HG02623 (cell line): ENCODE measurements around the gene TAT.
"Not testable (repeated sequence)": the region's sequence is repeated elsewhere in the genome, so short reads cannot be mapped to it uniquely, and the experiment has no call there.

Source experiments
- ATAC-seq: cut with Tn5 transposase; IDR thresholded peaks from one replicate; pipeline ENCODE4 v1.9.1; 2021; ENCODE audit warnings: moderate library complexity; ENCODE audit not compliant: unreplicated experiment

Gene TAT

DNA sequence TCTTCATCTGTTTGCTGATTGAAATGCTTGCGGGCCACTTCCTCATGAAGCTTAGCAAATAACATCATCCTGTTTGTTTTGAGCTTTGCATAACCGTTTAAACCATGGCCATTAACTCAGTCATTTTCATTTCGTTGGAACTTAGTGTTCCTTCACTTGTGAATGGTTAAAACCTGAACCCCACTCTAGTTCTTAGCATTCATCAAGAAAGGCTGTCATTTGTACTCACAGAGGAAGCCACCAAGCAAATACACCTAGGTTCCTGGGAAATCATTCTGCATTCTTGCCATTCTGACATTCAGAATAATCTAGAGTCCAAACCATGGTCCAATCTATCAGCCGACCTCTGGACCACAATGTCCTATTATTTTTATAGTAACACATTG is 8.4 kb upstream of the TAT start:
- no peak for ATAC-seq

DNA sequence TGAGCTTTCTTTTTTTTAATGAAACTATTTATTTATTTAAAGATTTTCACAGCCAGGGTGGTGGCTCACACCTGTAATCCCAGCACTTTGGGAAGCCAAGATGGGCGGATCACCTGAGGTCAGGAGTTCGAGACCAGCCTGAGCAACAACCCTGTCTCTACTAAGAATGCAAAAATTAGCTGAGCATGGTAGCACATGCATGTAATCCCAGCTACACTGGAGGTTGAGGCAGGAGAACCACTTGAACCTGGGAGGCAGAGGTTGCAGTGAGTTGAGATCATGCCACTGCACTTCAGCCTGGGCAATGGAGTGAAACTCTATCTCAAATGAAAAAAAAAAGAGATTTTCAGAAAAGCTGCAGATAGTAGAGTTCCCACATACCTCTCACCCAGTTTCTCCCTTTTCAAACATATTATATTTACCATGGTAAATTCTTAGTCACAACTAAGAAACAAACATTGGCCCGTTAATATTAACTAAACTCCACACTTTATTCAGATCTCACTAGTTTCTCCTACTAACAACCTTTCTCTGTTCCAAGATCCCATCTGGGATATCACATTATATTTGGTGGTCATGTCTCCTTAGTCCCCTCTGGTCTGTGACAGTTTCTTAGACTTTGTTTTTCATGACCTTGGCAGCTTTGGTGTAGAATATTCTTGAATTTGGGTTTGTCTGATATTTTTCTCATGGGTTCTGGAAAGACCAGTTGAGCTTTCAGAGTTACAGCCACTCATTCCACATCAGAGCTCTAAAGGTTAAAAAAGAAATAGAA is 7.8 kb upstream of the TAT start:
- ATAC-seq = no peak

DNA sequence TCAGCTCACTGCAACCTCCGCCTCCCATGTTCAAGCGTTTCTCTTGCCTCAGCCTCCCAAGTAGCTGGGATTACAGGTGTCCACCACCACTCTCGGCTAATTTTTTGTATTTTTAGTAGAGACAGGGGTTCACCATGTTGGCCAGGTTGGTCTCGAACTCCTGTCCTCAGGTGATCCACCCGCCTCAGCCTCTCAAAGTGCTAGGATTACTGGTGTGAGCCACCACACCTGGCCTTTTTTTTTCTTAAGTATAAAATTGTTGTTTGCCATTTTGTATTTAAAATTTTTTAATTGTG is 5.6 kb upstream of the TAT start:
- ATAC-seq = not testable (repeated sequence)

DNA sequence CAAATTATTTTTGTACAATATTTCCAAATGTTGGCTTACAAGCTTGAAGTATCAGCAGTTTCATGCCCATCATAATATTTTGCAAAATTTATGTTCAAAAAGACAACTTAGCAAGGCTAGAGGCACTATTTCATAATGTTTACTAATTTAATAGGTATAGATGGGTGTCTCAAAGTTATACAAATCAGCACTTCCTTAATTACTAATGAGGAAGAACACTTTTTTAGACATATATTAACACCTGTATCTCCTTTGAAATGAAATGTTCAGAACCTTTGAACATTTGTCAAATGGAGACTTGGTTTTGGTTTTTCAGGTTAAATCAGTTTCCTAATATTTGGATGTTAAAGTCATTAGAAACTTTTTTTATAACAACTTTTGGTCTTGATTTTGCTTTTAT is 2.2 kb downstream of the TAT start:
- ATAC-seq = no peak

DNA sequence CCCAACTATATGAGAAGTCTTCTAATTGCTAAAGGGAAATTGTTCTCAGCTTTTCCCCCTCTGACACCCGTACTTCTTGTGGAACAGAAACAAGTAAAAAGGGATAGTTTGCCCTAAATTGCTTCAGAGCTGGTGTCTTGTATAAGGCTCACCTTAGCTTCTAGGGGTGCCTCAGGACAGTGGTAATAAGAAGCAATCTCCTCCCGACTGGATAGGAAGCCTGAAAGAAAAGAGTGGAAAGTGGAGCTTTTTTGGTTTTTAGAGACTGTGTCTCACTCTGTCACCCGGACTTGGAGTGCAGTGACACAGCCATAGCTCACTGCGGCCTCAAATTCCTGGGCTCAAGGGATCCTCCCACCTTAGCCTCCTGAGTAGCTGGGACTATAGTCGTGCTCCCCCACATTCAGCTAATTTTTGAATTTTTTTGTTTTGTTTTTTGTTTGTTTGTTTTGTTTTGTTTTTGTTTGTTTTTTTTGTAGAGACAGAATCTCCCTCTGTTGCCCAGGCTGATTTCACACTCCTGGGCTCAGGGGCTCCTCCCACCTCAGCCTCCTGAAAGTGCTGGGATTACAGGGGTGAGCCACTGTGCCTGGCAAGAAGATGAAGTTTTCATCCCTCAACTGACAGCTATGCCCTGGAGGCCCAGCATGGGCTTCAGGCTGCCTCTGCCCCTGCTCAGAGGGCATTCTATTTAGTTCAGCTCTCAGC is 3.4 kb downstream of the TAT start:
- ATAC-seq = no peak

DNA sequence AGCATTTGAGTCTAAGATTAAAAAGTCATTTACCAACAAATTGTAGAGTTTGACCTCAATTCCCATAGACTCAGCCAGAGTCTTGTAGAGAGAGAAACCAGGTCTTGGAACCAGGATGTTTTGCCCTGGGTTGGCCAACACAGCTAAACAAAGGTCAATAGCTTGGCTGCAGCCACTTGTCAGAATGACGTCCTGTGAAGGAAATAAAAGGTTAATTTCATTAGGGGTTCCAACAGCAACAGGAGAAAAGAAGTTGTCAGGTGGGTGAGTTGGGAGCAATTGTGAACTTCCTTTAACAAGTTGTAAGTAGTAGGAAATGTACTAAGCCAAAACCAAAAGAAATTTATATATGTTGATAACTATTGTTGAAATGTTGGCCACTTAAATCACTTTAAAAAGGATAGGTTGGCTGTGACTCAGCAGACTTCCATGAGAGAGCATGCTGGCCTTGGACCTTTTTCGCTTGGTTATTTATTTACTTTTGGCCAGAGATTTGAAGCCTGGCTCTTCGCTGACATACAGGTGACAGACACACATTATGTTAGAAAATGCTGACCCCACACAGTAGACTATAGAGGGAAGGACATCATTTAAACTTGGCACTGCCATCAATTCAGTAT is 4.3 kb downstream of the TAT start:
- no peak for ATAC-seq

DNA sequence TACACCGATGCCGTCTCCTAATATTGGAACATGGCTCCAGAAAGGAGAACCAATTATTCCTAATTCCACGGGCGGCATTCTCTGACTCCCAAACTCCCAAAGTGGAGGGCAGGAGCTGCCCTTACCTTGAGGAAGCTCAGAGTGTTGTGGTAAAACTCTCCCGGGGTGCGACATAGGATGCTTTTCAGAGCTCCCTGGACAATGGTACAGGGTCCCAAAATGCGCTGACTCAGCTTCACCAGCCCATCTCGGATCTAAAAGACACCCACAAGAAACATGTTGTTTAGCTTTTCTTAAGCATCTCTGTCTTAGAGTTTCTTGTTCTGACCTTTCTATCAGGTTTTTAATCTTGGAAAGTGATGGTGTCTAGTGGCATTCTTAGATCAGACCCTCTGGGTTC is 6.7 kb downstream of the TAT start:
- ATAC-seq = no peak

DNA sequence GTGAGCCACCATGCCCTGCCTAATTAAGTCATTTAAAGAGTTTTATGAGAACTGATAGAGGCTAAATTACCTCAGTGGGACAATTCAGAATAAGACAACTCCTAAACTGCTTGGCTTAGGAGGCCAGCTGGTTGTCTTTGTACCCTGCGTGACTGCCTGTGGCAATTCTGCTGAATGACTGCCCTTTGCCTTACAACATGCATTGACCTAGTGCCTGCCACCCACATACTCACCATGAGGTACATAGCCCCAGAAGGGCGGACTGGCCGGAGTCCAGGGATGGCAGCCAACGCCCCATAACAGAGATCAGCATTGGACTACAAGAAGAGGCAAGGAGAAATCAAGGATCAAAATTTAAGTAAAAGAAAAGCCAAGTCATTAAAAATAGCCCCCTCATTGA is 7.3 kb downstream of the TAT start:
- ATAC-seq = no peak

DNA sequence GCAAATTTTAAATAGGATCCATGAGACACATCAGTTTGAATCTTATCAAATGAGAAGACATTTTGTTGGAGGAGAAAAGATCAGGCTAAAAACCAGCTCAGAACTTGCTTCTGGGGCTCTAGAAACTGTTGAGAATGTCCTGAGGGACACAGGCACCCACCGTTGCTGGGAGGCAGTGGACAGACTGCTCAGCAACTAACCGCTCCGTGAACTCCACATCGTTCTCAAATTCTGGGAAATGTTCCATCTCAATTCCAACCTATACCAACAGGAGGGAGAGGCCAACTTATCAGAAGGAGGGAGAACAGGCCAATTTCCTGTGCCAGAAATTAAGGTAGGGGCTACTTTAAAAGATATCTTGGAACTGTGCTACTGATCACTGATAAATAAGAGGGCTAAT is 8.3 kb downstream of the TAT start:
- no peak for ATAC-seq

DNA sequence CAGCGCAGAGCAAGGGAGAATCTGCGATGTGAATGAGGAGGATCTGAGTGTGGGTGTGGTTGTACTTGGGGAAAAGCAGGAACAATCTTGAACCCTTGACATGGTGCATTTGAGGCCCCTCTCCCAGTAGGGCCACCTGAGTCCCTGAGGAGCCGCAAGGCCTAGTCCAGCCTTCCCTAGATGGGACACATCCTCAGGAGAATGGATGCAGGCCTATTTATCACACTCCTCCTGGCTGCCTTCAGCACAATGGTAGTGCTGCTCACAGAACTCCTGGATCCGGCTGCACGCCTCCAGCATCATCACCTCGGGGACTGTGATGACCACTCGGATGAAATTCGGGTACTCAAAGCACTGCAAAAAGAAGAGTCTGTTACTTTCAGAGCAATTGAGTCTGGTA is 9.0 kb downstream of the TAT start:
- ATAC-seq = no peak

DNA sequence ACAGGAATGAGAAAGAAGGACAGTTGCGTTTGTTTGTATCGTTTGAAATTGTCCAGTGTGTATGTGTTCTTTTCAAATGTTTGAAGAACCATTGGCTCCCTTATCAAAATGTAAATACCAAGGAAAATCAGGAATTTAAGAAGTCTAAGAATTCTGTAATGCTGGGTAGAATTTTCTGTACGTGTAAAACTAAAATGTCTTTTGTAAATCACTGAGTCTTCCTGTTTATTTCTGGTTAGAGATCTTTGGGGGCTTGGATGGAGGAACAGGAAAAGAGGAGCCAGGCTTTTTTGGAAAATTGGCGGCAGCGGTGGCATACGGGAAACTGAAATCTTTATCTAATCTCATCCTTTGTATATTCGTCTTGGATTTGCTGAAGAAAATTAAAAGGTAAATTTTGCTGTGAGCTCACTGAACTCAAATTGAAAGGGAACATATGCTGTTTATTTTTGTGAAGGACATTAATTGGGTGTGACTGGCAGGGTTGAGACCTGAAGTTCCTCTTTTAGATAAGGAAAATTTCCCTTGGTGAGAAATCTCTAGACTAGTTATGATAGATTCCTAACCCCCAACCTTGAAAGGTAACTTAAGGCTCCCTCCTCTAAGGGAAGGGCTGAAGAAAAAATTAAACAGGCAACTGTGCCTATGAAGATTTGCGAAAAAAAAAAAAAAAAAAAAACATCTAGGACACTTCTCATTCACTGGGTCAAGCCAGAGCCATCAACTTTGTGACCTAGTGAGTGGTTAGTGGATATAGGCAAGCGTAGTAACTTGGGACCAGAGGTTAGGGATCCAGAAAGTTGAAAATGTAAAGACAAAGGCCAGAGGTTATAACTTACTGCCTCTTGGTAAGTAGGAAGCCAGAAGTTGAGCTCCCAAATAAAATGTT is 10.8 kb downstream of the TAT start:
- ATAC-seq = no peak

DNA sequence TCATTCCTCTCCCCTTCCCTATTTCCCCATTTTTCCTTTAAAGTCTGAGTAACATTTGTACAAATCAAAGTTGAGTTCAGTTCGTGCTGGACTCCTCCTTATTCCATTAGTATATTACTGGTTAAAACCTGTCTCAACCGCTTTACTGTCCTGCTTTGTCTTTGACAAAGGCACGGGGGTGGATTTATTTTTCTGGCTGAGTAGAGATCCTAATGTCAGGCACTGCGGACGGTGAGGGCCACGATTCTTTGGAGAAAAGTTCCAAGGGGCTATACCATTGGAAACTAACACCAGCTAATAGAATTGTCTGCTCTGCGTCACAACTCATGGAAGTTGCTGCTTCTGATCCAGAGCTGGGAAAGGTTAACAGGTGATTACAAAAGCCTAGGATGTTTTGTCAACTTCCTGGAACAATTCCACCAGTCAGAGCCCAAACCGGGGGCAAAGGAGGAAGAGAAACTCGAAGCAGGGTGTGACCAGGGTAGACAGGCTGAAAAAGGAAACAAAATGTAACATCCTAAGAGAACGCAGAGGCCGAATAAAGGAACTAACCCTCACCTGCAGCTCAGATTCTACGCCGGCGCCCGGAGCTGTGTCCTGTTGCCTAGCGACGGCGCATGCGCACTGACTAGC is 12.4 kb downstream of the TAT start:
- no peak for ATAC-seq

DNA sequence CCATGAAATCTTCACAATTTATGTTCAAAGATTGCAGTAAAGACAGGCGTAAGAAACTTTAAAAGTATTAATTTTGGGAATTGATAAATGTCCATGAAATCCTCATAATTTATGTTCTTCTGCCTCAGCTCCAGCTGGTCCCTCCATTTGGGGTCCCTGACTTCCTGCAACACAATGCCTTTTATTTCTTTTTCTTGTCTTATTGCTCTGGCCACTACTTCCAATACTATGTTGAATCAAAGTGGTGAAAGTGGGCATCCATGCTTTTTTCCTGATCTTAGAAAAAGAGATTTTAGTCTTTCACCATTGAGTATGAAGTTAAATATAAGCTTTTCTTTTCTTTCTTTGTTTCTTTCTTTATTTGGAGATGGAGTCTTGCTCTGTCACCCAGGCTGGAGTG is 14.3 kb downstream of the TAT start:
- ATAC-seq = no peak

DNA sequence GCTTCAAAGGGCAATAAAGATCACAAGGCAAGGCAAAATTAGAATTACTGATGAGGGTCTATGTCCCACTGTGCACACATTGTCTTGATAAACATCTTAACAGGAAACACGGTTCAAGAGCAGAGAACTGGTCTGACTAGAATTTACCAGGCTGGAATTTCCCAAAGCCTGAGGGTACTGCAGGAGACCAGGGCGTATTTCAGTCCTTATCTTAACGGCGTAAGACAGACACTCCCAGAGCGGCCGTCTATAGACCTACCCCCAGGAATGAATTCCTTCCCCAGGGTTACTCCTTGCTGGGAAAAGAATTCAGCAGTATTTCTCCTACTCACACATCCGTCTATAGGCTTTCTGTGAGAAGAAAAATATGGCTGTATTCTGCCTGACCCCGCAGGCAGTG is 15.0 kb downstream of the TAT start:
- not testable (repeated sequence) for ATAC-seq

DNA sequence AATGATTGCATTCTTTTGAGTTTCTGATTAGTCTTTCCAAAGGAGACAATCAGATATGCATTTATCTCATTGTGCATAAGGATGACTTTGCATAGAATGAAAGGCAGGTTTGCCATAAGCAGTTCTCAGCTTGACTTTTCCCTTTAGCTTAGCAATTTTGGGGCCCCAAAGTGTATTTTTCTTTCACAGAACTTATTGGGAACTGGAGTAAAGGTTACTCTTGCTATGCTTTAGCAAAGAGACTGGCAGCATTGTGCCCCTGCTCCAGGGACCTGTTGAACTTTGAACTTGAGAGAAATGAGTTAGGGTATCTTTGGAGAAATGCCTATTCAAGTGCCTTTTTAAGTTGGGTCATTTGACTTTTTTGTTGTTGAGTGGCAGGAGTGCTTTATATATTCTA is 17.0 kb downstream of the TAT start:
- no peak for ATAC-seq

DNA sequence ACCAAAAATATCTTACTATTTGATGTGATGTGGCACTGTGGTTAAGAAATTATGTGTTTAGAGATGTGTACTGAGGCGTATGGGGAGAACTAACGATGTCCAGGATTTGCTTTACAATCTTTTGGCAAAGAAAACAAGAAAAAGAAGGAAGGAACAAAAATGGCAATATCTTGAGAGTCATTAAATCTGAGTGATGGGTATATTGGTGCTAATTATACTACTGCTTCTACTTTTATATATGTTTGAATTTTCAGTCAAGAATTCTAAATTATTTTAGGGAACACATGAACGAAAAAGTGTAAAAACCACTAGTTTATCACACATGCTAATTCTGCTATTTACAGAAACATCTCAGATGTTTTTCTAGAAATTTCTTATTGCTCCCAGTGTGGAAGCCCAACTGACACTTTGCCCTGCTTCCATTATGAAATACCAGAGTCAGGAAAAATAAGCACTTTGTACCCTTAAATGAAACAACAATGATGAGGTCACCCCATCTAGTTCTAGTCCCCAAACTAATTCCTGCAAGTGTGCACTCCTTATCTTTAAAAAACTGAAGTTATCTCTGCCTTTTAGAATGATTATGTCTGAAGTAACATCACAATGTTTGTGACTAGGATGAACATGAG is 18.8 kb downstream of the TAT start:
- no peak for ATAC-seq

DNA sequence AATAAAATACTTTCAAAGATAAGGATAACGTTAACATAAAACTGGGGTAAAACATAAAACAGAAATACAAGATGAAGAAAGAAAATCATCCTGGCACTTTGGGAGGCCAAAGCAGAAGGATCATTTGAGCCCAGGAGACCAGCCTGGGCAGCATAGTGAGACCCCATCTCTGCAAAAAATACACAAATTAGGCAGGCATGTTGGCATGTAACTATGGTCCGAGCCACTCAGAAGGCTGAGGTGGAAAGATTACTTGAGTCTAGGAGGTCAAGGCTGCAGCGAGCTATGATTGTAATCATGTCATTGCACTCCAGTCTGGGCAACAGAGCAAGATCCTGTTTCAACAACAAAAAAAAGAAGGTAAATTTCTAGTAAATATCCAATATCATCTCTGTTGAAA is 19.6 kb downstream of the TAT start:
- no peak for ATAC-seq

DNA sequence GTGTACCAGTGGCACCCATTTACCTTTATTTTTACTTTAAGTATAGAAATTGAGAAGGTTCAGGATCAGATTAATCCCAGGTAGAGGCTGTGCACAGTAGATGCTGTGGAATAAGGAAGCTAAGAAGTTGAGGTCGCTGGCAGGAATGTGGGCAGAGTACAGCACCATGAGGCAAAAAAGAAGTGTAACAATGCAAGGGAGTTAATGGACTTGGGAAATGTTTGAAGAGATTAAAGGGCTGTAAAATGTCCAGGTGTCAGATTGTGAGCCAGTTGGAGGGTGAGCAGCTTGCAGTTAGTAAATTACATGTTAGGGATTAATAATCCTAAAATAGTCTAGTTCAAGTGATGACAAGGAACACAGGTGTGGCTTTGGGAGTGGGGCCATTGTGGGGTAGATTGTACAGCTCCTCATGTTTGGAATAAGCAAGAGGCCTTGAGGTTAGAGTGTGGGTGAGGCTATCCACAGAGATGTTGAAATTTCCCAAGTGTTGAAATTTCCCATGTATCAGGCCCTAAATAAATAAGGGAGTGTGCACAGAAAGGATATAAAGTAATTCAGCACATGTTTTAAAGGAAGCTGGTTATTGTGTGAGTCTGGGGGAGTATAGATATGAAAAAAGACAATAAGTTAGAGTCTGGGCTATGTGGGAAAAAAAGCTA is 21.5 kb downstream of the TAT start:
- no peak for ATAC-seq

DNA sequence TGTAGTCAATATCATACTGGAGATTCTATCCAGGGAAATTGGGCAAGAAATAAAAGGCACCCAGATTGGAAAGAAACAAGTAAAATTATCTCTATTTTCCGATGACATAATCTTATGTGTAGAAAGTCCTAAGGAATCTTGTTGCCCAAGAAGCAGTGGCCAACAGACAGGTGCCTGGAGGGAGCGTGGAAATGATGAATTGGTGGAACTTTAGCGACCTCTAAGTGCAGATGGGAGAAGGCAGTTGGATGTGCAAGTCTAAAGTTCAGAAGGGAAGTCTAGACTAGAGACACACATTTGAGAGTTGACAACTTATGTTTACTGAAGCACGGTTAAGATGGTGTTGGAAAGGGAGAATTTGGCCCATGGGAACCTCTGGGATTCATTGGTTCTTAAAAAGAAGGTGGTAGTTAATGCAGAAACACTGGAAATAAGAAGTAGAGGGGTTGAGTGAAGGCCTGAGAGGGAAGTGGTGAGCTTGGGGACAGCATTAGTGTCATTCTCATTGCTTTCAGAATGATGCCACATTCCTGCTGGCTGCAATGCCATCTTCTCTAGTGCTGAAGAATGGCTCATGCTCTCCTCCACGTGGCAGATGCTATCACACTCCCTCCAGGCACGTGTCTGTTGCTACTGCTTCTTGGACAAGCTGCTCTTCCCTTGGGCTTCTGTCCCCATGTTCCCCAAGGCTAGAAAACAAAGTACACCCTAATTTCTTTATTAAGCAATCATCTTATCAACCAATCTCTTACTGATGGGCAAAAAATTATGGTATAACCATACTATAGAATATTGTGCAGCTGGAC is 24.0 kb downstream of the TAT start:
- ATAC-seq = no peak
